GM19099 (cell line): ENCODE results near the gene ERFL.

Source experiments
- POLR2A ChIP-seq: IDR thresholded peaks from 3 replicates; pipeline ENCODE4 v1.6.1; 2011; ENCODE audit warnings: low read depth; ENCODE audit not compliant: insufficient read length; ENCODE audit errors: extremely low read depth

Gene ERFL

GRCh38 chr19:41888926-41889325 lies 39.3 kb downstream of the ERFL start:
- no peak for TF ChIP-seq POLR2A

GRCh38 chr19:41887711-41888382 lies 40.4 kb downstream of the ERFL start:
- TF ChIP-seq POLR2A = no peak

- peak; percentile 16 for TF ChIP-seq POLR2A
Observed at GRCh38 chr19:41886761-41887710, 41.2 kb downstream of the ERFL start.

DNA sequence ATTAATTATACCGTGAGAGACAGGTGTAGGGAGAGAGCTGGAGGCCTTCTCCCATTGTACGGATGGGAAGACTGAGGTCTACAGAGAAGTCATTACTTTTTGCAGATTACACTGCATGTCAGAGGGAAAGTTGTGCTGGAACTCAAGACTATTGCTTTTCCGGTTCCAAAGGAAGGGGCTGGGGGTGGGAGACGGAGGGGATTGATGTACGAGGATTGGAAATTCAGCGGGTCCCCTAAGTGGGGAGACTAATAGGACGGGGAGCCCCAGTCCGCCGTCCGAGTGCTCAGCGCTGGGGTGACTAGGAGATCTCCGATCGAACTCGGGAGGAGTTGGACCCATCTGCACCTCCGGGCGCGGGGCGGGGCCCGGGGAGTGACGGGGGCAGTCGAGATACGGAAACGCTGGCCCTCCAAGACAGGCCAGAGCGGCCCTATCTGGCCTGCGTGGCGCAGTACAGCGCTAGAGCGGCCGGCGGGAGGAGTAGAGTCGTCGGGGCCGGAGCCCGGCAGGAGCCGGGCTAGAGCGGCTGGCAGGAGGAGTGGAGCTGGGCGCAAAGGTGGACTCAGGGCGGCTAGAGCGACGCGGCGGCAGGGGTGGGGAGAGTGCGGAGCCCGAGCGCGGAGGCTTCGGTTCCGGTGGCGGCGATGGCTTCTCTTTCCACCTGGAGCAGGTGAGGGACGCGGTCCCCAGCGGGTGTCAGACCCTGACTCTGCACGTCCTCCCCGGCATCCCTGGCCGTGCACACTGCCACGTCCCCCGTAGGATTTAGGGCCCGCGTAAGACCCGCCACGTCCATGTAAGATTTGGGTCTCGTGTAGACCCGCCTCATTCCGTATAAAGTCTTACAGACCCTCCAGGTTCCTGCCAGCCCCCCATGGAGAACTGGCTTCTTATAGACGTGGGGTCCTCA lies 44.2 kb downstream of the ERFL start:
- TF ChIP-seq POLR2A = peak; percentile 94

GRCh38 chr19:41883463-41883820 lies 44.8 kb downstream of the ERFL start:
- no peak for TF ChIP-seq POLR2A

GRCh38 chr19:41882568-41883462 lies 45.4 kb downstream of the ERFL start, which contains the start of gene ARHGEF1:
ARHGEF1 (plus strand) TSS chr19:41883184; CDS start chr19:41888083, 4,899 bp downstream.
- peak; percentile 73 for TF ChIP-seq POLR2A

GRCh38 chr19:41880329-41880708 lies 47.9 kb downstream of the ERFL start:
- TF ChIP-seq POLR2A = no peak

GRCh38 chr19:41879670-41880328 lies 48.5 kb downstream of the ERFL start:
- TF ChIP-seq POLR2A = no peak

DNA sequence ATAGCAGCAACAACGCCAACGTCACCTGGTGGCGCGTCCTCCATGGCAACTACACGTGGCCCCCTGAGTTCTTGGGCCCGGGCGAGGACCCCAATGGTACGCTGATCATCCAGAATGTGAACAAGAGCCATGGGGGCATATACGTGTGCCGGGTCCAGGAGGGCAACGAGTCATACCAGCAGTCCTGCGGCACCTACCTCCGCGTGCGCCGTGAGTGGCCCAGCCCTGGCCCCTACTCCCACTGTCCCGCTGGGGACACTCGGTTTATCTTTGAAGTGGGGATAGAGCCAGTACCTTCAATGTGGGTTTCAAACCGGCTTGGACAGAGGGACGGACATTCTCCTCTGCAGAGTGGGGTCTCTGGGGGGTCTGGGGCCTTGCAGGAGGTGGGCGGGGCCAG lies 49.2 kb downstream of the ERFL start:
- no peak for TF ChIP-seq POLR2A

- TF ChIP-seq POLR2A = peak; percentile 74
Observed at GRCh38 chr19:41877916-41878905, 50.0 kb downstream of the ERFL start.

GRCh38 chr19:41876847-41877832 lies 51.1 kb downstream of the ERFL start, which contains the start of gene CD79A:
CD79A (plus strand) TSS chr19:41877279; CDS start chr19:41877305, 26 bp downstream.
- TF ChIP-seq POLR2A = peak; percentile 83
